Endometrial microvascular endothelial cells (primary cell): ENCODE data around the gene PACSIN1. TPM values are rescaled to one million over a fixed set of nuclear protein-coding genes. Genes with fewer than 3 reads are reported as not detected.

ENCODE experiments used
- in situ Hi-C: cut with HindIII; loops from 2 replicates; pipeline ENCODE4 v1.10.0; 2017; ENCODE audit warnings: low sequenced_read_pairs, low pct_unique_long_range_greater_than_20kb; ENCODE audit errors: inconsistent ontology term
- total RNA-seq: library from RNA; depleted of rRNA; stranded (reverse); fragments of >200 nt; gene quantifications from one replicate; pipeline ENCODE4 v1.2.3, GENCODE V29; 2015; ENCODE audit errors: inconsistent ontology term

PACSIN1 gene
- total RNA-seq, 1 donor from 2014 or later, result not detected

DNA sequence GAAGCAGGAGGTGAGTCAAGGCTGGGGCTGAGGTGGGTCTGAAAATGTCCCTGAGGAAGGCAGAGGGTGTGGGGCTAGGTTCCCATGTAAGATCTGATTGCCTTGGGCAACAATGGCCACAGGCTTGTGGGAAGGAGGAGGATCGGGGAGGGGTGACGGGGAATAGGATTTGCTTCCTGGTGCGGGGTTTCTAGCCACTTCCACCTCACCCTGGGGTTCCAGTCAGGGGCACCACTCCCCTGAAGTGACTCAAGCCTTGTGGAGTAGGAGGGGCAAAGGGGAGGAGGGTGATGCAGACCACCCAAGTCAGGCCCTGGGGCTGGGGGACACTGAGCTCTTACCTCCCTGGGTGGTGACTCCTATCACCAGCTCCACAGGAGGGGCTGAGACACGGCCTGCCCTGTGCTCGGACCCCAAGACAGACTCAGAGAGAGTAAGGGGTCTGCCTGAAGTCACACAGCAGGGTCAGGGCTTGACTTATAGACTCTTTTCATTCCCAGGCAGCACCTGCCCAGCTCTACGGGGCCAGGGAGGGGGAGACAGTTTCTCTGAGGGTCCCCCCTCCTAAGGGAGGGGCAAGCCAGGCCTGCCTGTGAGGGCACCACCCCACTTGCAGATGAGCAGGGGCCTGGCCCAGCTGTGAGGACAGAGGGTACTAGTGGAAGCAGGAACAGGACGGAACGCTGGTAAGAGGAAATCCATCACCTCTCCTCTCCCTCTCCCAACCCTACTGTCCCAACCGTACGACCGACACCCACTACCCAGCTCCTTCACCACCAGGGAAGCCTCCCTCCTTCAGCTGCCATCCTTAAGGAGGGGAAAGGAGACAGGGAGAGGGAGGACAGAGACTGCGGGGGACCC is 102.7 kb downstream of the PACSIN1 start:
- in situ Hi-C loops, result no loop called here

DNA sequence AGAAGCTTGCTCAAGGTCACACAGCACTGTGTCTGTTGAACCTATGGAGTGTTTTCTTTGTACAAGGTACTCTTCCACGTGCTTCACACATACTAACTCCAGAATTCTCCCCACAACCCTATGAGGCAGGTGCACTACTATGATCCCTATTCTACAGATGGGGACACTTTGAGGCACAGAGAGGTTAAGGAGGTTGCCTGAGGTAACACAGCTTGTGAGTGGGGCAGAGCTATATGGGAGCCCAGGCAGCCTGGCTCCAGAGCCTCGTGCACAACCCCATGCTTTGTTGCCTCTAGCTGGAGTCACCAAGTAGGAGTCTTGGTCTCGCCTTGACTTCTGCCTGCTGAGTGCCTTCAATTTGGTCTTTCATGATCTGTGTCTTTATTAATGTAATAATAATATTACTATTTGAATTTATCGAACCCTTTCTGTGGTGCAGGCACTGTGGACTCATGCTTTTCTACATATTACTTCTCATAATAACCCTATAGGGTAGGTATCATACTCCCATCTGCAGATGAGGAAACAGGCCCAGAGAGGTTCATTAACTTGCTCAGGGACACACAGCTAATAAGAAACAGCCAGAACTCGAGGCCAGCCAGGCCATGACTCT is 103.6 kb downstream of the PACSIN1 start:
- in situ Hi-C loops, result no loop called here

DNA sequence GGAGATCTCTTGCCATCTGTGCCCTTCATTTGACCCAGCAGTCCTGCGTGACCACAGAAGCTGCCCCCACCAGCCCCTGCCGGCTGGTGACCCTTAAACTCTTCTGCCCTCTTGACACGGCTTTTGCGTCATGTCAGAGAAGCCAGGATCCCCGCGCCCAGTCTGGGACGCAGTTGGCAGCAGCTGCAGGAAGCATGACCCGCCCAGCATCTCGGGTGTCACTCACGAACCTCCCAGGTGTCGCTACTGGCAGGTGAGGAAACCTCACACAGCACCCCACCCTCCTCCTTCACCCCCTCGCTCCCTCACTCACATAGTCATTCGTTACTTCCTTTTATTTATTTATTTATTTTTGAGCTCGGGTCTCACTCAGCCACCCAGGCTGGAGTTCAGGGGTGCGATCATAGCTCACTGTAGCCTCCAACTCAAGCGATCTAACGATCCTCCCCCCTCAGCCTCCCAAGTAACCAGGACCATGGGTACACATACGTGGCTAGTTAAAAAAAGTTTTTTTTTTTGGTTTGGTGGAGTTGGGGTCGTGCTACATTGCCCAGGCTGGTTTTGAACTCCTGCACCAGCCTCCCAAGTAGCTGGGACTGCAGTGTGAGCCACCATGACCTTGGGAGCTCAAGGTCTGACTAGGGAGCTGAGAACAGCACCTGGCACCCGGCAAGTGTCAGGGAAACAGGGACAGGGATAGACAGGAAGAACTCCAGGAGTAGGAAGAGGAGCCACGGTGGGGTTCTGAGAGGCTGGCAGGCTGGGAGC is 104.4 kb downstream of the PACSIN1 start:
- in situ Hi-C loops, result no loop called here

DNA sequence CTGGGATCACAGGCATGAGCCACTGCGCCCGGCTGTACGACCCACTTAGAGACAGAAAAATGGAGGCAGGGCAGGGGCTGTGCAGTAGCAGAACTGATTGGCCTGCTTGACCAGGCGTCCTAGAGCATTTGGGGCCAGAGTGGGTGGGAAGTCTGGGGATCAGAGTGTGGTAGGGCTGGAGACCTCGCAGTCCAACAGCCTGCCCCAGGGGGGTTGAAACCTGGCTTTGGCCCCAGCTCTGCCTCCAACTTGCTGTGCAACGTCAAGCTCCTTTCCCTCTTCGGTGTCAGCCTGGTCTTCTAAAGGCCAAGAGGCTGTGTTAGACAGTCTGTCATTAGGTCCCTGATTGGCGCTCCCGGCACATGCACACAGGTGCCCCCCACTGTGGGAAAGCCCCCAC is 105.5 kb downstream of the PACSIN1 start:
- in situ Hi-C loops, result no loop called here

DNA sequence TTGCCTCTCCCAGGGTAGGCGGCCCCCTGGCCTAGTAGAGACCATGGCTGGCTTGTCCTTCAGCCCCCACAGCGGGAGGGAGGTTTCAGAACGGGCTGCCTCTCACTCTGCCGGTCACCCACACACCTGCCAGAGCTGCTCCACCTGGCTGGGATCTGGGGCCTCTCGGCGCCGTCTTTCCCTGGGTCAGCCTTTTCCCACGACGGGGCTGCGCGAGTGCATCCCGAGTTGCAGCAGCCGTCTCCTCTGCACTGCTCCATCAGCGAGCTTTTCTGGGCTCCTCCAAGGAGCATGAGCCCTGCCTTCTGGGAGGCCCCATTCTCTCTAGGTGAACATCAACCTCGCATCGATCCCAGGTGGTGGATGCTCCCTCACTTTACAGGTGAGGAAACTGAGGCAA is 106.1 kb downstream of the PACSIN1 start:
- in situ Hi-C loops, result no loop called here

DNA sequence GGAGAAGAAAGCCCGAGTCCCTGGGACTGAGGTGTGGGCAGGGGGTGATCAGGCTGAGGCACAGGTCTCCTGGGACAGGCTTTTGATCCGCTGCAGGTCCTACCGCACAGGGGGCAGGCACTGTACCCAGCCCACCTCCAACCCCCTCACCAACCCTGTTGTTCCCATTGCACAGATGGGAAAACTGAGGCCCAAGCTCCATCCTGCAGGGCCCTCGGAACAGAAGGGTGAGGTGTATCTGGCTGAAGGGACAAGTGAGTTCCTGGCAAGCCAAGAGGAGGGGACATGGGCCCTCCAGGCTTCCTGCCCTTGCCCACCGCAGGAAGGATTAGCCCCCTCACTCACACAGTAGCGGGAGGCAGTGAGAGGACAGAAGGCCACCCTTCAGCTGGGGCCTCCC is 106.7 kb downstream of the PACSIN1 start:
- in situ Hi-C loops, result no loop called here

DNA sequence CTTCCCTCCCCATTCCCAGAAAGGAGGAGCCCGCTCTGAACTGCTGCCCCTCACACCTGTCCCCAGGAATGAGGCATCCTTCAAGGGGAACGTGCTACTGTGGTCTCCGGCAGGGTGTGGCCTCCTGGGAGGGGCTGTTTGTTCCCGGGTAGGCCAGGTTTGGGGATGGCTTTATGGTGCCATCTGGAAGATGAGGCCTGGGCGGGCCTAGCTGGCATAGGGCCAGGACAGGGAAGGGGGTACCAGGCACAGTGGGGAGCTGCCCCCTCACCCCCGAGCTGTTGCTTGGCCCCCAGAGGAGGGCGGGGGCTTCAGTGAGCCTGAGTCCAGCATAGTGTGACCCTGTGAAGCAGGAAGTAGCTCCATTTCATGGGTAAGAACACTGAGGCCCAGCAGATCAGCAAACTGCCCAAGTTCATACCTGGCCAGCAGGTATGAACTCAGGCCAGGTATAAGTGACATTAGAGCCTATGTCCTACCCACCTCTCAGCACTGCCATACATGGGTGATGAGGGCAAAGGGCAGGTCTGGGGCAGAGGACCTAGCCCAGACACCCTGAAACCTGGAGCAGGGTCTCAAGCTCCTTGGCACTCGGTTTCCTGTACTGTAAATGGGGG is 107.8 kb downstream of the PACSIN1 start:
- in situ Hi-C loops, result no loop called here

DNA sequence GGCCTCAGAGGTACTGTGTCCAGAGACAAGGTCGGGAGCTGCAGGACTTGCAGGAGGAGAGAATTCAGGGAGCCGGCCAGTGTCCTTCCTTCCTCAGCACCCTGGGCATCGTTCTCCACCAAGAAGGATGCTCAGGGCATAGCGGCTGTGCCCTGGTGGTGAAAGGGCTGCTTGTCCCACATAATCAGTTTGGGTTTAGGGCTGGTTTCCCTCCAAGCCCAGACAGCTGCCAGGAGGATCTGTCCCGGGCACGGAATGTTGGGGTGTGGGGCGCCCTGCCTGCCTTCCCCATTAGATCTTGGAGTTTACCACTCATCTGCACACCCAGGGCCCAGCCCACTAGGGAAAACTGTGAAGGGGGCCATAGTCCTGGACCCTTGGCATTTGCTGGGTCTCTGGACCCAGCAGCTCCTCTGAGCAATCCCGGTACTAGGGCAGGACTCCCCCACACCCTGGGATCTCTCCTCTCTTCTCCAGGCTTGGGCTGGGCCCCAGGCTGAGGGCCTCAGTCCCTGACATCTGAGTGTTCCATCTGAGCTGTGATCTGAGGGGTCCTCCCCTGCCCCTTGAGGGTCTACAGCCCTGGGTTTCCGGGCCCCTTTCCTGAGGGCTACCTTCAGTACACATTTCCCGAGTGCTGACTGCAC is 108.9 kb downstream of the PACSIN1 start:
- in situ Hi-C loops, result no loop called here

DNA sequence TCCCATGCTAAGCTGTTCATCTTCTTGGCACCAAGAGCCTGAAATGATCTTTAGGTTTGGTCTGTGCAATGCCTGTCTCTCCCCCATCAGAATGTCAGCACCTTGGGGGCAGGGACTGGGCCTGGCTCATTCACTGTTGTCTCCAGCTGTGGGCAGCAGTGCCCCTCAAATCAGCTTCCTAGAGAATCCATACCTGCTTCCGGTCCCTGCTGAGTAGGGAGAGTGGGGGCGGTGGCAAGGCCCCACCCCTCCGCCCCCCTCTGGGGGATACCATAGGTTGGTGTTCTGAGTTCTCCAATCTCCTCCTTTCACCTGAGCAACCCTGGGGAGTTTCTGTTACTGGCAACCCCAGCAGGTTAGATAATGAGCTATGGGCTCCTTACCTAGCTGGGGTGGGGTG is 109.5 kb downstream of the PACSIN1 start:
- in situ Hi-C loops, result no loop called here

DNA sequence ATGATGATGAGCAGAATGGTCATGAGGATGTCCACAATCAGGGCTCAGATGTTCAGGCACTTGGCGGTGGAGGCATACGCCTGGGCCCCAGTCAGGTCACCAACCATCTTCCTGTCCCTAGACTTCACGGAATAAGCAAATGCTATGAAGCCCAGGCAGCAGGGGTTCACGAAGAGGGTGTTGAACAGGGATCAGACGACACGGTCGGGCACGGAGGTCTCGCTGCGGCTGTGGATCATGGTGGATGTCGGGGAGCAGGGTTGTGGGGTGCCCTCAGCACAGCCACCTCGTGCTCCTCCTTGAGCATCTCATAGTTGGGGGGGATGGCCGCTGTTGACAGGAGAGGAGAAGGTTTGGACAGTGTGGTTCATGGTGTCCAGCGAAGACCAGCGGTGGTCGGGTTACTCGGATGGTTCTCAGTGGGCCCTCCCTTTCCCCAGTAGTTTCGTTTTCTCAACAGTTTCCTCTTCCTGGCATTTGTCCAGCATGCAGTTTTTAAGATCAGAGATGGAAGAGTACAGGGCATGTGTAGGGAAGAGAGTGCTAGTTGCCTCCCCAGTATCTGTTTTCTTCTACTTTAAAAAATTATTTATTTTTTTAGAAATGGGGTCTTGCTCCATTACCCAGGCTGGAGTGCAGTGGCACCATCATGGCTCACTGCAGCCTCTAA is 110.5 kb downstream of the PACSIN1 start:
- in situ Hi-C loops, result no loop called here

DNA sequence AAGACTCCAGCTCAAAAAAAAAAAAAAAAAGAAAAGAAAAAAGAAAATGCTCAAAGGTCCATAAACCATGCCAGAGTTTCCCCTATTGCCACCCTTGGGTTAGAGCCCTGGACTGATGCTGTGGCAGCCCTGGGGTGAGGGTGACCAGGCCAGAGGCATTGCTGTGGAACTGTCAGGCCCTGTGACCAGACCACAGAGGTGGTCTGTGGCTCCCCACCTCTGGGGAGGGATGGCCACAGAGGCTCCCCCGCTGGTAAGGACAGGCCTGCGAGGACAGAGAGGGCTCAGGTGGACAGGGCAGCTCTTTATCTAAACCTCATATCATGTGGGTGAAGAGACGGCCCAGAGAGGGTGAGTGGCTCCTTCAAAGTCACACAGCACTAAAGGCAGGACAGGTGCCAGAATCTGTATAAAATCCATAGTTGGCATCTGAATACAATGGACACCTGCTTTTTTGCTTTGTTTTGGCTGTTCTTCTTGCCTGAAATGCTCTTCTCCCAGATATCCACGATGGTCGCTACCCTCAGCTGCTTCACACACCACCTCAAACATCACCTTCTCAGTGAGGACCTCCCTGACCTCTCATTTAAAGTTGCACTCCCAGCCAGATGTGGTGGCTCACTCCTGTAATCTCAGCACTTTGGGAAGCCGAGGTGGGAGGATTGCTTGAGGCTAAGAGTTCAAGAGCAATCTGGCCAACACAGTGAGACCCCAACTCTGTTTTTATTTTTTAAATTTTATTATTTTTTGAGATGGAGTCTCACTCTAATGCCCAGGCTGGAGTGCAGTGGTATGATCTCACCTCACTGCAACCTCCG is 112.8 kb downstream of the PACSIN1 start:
- in situ Hi-C loops, result no loop called here

DNA sequence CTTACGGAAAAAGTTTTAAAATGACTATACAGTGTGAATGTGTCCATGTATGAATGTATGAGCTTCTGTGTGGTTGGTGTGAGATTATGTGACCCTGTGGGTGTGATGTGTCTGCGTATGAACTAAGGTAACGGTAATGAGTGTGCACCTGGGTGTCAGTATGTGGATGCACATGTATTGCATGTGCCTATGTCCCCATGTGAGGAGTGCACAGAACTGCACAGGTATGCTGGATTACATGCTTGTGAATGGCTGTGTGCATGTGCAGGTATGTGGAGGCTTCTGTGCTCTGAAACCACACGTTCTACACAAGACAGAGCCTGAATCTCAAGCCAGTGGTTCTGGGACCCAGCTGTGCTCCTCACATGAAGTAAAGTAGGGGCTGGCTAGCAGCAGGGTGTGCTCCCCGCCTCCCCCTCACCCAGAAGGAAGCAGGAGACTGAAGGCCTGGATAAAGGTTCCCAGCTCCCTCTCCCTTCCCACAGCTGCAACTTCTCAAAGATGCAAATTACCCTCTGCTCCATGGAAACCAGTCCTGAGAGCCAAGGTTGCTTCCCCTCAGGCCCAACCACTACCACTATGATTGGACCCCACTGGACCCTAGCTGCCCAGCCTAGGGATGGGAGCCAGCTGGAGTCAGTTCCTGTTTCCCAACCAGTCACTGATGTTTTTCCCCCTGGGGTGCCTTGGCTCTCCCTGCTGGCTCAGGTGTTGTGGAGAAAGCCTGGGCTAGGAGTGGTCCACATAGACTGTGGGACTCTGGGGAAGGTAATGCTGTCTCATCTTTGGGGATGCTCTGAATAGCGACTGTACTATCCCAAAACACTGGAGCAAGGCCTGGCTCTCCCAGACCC is 115.1 kb downstream of the PACSIN1 start:
- in situ Hi-C loops, result no loop called here

DNA sequence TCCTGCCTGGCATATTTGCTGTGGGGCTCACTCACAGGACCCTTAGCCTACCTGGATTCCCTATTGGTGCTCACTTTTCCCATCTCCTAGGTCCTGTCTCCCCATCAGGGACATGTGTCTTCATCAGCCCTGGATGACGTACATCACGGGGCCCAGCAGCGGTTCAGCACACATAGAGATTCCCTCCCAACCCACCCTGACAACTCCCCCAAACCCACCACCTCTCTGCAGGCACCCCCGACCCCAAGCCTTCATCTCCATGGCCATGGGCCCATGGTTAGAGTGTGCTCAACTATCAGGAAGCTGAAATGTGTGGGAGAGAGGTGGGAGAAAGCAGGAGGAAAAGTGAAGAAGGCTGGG is 115.7 kb downstream of the PACSIN1 start:
- in situ Hi-C loops, result no loop called here

DNA sequence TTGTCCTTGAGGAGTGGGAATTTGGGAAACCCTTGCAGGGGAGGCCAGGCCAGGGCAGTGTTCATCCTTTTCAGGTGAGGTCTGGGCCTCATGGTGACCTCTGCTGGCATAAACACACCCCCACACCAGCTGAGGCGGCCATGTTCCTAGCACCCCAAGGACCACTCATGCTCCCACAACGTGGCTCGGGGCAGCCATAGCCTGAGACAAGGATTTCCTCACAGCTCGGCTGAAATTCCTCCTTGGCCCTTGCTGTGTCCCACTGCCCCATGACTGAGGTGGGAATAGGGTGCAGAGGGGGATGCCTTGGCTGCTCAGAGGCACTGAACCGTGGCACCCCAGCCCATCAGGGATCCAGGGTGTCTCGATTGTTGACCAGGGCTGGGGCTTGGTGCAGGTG is 117.6 kb downstream of the PACSIN1 start:
- in situ Hi-C loops, result no loop called here

DNA sequence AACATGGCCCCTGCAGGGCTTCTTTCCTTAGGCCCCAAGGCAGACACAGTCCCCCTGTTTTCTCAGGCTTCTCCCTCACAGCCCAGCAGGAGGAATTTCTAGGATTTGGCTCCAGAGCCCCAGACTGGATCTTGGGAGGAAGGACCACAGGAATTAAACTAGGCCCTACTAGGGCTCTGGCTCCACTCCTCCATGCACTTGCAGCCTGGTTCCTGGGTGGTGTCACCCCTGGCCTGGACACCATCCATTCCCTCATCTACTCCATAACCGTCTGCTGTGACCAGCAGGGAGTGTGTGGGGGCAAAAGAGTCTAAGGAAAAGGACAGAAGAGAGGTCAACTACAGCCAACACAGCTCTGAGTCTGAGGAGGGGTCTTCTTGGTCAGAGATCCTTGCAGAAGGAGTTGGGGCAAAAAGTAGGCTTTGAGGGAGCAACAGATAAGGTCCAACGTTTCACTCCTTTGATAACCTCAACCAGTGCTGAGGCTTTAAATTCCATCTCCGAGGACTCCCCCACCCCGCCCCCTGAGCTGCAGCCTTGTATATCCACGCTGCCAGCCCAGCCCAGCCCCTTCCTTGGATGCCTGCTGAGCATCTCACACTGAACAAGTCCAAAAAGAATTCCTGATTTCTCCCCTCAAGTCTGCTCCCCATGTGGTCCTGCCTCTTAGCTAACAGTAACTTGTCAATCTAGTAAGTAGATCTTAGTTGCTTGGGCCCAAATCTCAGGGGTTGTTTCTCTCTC is 118.2 kb downstream of the PACSIN1 start:
- in situ Hi-C loops, result no loop called here

DNA sequence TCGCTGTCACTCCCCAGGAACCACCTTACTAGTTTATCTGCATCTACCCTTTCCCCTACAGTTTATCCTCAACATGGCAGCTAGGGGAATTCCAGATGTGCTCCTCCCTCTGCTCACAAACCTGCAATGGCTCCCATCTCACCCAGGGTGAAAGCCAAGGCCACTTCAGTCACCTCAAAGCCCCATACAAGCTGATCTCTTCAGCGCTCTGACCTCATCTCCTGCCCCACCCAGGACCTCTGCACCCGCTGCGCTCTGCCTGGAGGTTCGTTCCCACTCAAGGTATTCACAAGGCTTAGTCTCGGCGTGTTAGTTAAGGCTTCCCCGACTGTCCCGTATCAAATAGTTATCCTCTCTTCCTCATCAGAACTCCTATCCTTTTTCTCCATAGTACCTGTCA is 118.8 kb downstream of the PACSIN1 start:
- in situ Hi-C loops, result no loop called here
